T-cell (primary cell): ENCODE data around the gene RTKN2. TPM values are rescaled to one million over a fixed set of nuclear protein-coding genes. Genes with fewer than 3 reads are reported as not detected.
"Not testable (repeated sequence)": the region's sequence is repeated elsewhere in the genome, so short reads cannot be mapped to it uniquely, and the experiment has no call there.

Experiments
- ATAC-seq, 4 experiments: fragments of 200-7000 bp in 3 of 4; fragments of 150-1000 bp in 1 of 4; cut with Tn5 transposase; replicated peaks in 1 of 4; 1 replicate in 3 of 4; 2 replicates in 1 of 4; pipeline ENCODE4 v1.10.0; 2021; ENCODE audit warnings: moderate library complexity in 3 of 4, mild to moderate bottlenecking in 2 of 4, moderate number of reproducible peaks in 1 of 4
- CTCF ChIA-PET, 2 donors: fragments of 300-600 bp; sonication (Branson Sonifier 250); formaldehyde crosslinking; loops; one replicate each; lab custom pipeline; 2022; ENCODE audit warnings: antibody characterized with exemption in 2 of 2; lab: Charles Lee
- POLR2A ChIA-PET, 2 donors: fragments of 300-600 bp; sonication (Branson Sonifier 250); formaldehyde crosslinking; loops; one replicate each; lab custom pipeline; 2022; ENCODE audit warnings: antibody characterized with exemption in 2 of 2; lab: Charles Lee
- DNase-seq, 35 experiments: peaks; one replicate each; pipeline versions ENCODE4 v3.0.0 to v3.0.0-alpha.2; 2013 to 2023
- H3K27ac ChIP-seq: one replicate; pipeline ENCODE4 v1.5.1; 2013; ENCODE audit warnings: low read length
- H3K27me3 ChIP-seq, 2 experiments: replicated peaks in 1 of 2; 1 replicate in 1 of 2; 2 replicates in 1 of 2; pipeline versions ENCODE4 v1.6.1 to v1.7.0; 2013; ENCODE audit warnings: low read length in 1 of 2, mixed read lengths in 1 of 2; ENCODE audit not compliant: control insufficient read depth in 2 of 2, insufficient read depth in 2 of 2; ENCODE audit errors: extremely low read depth in 1 of 2
- H3K36me3 ChIP-seq, 2 donors: 1 replicate in 1 of 2; 2 replicates in 1 of 2; pipeline versions ENCODE4 v1.6.1 to v1.7.0; 2013; ENCODE audit warnings: low read length in 1 of 2; ENCODE audit not compliant: control insufficient read depth in 2 of 2, insufficient read depth in 1 of 2; ENCODE audit errors: extremely low read depth in 1 of 2
- H3K4me1 ChIP-seq, 2 experiments: 1 replicate in 1 of 2; 2 replicates in 1 of 2; pipeline versions ENCODE4 v1.6.1 to v1.7.0; 2013; ENCODE audit warnings: low read length in 2 of 2, mixed read lengths in 1 of 2; ENCODE audit not compliant: insufficient read depth in 2 of 2, control insufficient read depth in 1 of 2; ENCODE audit errors: extremely low read depth in 1 of 2
- H3K4me3 ChIP-seq, 2 donors: 1 replicate in 1 of 2; 2 replicates in 1 of 2; pipeline versions ENCODE4 v1.5.1 to v1.7.0; 2013; ENCODE audit warnings: mild to moderate bottlenecking in 2 of 2, low read length in 1 of 2, moderate library complexity in 1 of 2; ENCODE audit not compliant: control insufficient read depth in 1 of 2; ENCODE audit errors: extremely low read depth in 1 of 2
- H3K9me3 ChIP-seq: 2 replicates; pipeline ENCODE4 v1.7.0; 2013
- H3K27ac Mint-ChIP-seq, 2 donors: one replicate each; pipeline ENCODE4 v1.8.0; 2020 to 2021; ENCODE audit warnings: mild to moderate bottlenecking in 2 of 2, mixed read lengths in 2 of 2
- H3K27me3 Mint-ChIP-seq, 2 donors: one replicate each; pipeline ENCODE4 v1.8.0; 2021 to 2022; ENCODE audit warnings: mixed read lengths in 2 of 2
- H3K36me3 Mint-ChIP-seq: one replicate; pipeline ENCODE4 v1.8.0; 2021; ENCODE audit warnings: mixed read lengths
- H3K4me1 Mint-ChIP-seq, 3 donors: one replicate each; pipeline ENCODE4 v1.8.0; 2020 to 2022; ENCODE audit warnings: mixed read lengths in 3 of 3, mild to moderate bottlenecking in 1 of 3
- H3K4me3 Mint-ChIP-seq, 3 donors: one replicate each; pipeline ENCODE4 v1.8.0; 2020 to 2022; ENCODE audit warnings: mild to moderate bottlenecking in 3 of 3, mixed read lengths in 3 of 3, moderate library complexity in 3 of 3
- H3K9me3 Mint-ChIP-seq, 3 donors: one replicate each; pipeline ENCODE4 v1.8.0; 2020 to 2022; ENCODE audit warnings: mixed read lengths in 3 of 3
- WGBS: methylation state at CpG from one replicate; pipeline ENCODE4 v1.1.5; 2013; ENCODE audit warnings: missing lambda C conversion rate; ENCODE audit not compliant: insufficient coverage; 5-methylcytosine and 5-hydroxymethylcytosine counted together
- total RNA-seq, 35 experiments: library from RNA in 6 of 35; stranded (reverse) in 6 of 35; fragments of 120-200 nt in 1 of 35; gene quantifications; one replicate each; pipeline versions ENCODE4 v1.2.1 to v1.2.4 and lab custom pipeline; 2013 to 2026

Gene RTKN2
- total RNA-seq, 5 donors from 2014 or later (not counting 1 experiment from before 2014, with no cell fraction given): 9.0 to 15.5 (median 12.4) TPM

DNA sequence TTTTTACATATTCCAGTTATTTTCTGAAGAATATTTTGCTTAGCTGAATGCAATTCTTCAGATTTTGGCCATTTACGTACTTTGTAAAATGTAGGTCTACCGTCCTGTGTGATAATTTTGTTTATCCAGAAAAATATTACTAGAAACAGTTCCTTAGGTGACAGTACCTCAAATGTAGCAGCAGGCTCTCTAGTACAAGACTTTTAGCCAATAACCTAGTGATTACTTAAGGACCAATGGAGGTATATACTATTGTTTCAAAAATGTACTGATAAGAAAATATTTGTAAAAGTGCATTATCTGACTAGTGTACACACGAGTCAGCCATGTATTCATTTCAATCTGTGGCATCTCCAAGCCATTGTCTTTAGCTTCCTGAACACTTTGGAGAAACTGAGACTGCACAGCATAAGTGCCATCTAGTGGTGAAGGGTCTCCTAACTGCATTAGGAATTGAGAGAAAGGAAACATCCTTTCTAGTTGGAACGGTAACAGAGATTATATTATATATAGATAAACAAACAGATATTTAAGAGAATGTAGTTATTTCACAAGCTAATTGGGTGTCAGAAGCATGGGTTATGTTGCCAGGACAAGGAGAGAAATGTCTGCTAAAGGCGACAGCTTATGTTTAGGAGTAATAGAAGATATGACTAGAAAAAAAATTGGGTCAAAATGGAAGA is 23.7 kb downstream of the RTKN2 start:
- H3K4me1 Mint-ChIP-seq: peaks cover 27 to 33% (median 32%) of the 10 kb centered on the region in 3 donors
- no peaks in the 10 kb centered on the region for H3K27me3 ChIP-seq
- no peaks in the 10 kb centered on the region for H3K36me3 Mint-ChIP-seq
- H3K9me3 ChIP-seq: no peaks in the 10 kb centered on the region
- no peaks in the 10 kb centered on the region for H3K27me3 Mint-ChIP-seq
- ATAC-seq (peak; percentile 76 to 89 (median 81)), DNase-seq (peak in 31 of 35 experiments; percentile 2 to 82 (median 37))
- H3K27ac ChIP-seq: no peak overlapping the region
- no peaks in the 10 kb centered on the region for H3K36me3 ChIP-seq
- no peak overlapping the region for H3K4me3 ChIP-seq
- H3K4me1 ChIP-seq: peaks cover 3 to 20% of the 10 kb centered on the region in 2 experiments
- no peak overlapping the region for H3K4me3 Mint-ChIP-seq
- no peak overlapping the region for H3K27ac Mint-ChIP-seq
- WGBS: 80% methylated on average over 1 of the region's 5 CpGs
- CTCF ChIA-PET: interaction anchor here (0.7 to 7.7 kb wide), 58 partner anchors 9 to 498 kb away, joined by 3 to 200 read pairs (median 4); partner anchors contain the start of genes ARID5B (in 1 of the 2) and RTKN2 (in 1 of the 2)
- H3K9me3 Mint-ChIP-seq: no peaks in the 10 kb centered on the region
- POLR2A ChIA-PET: interaction anchor here in 1 of 2 donors (0.8 to 1.2 kb wide), 5 partner anchors 195 to 342 kb away, joined by 3 to 5 read pairs (median 4); no protein-coding TSS in a partner anchor

DNA sequence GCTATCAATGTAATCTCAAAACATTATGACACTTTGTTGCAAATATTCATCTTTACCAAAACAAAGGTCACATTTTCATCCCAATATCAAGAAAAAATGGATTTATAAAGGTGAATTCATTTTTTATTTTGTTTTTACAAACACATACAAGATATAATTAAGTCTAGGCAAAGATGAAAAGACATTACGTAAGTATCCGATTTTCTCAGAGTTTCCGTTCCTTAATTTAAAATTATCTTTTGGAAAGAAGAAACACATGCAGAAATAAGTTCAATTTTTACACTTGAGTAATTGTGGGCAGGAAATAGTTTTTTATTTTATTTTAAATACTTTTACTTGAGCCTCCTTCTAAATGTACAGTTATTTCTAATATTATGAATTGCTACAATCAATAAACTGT is 24.6 kb downstream of the RTKN2 start:
- Histone ChIP-seq H3K9me3 (no peaks in the 10 kb centered on the region), H3K27me3 (no peaks in the 10 kb centered on the region), H3K27ac (no peak overlapping the region), H3K4me1 (peaks cover 3 to 26% of the 10 kb centered on the region in 2 experiments), H3K36me3 (no peaks in the 10 kb centered on the region), H3K4me3 (no peak overlapping the region)
- Mint-ChIP-seq H3K36me3 (no peaks in the 10 kb centered on the region), H3K27me3 (no peaks in the 10 kb centered on the region), H3K9me3 (no peaks in the 10 kb centered on the region), H3K4me3 (peak overlapping the region in 1 of 3 donors; percentile 55), H3K4me1 (peaks cover 27 to 35% (median 34%) of the 10 kb centered on the region in 3 donors), H3K27ac (peak overlapping the region in 1 of 2 donors; percentile 84)
- WGBS: no CpG with 5 or more reads among the region's 3 CpGs
- DNase-seq (no peak), ATAC-seq (no peak)
- ChIA-PET CTCF (interaction anchor here (0.9 to 7.7 kb wide), 13 partner anchors 10 to 493 kb away, joined by 3 to 200 read pairs (median 8); no protein-coding TSS in a partner anchor), POLR2A (interaction anchor here in 1 of 2 donors (0.9 kb wide), 1 partner anchor 341 kb away, joined by 4 read pairs; no protein-coding TSS in a partner anchor)

DNA sequence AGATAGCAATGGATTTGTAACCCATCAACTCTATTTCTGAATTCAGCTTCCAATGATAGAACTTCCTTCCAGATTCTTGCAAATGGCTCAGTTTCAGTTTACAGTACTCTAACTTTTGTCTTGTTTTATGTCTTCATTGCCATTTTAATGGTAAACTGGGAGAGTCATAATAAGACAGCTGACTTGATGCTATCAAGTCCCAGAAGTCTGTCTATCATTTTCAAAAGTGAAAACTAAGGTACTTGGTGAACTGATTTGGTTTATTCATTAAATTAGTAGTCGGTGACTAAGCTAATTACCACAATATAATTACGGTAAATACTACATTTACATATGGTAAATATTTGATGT is 25.0 kb downstream of the RTKN2 start:
- H3K4me3 Mint-ChIP-seq: peak overlapping the region; percentile 29 to 55 (median 34)
- DNase-seq (no peak), ATAC-seq (no peak)
- H3K27ac ChIP-seq: no peak overlapping the region
- no peaks in the 10 kb centered on the region for H3K27me3 Mint-ChIP-seq
- peaks cover 3 to 31% of the 10 kb centered on the region in 2 experiments for H3K4me1 ChIP-seq
- H3K36me3 Mint-ChIP-seq: no peaks in the 10 kb centered on the region
- WGBS: no CpG with 5 or more reads among the region's 2 CpGs
- no peaks in the 10 kb centered on the region for H3K9me3 Mint-ChIP-seq
- H3K4me1 Mint-ChIP-seq: peaks cover 27 to 40% (median 37%) of the 10 kb centered on the region in 3 donors
- H3K27me3 ChIP-seq: no peaks in the 10 kb centered on the region
- CTCF ChIA-PET: interaction anchor here (1.1 to 7.7 kb wide), 4 partner anchors 60 to 345 kb away, joined by 4 to 200 read pairs (median 46); no protein-coding TSS in a partner anchor
- peak overlapping the region; percentile 80 to 84 for H3K27ac Mint-ChIP-seq
- no peaks in the 10 kb centered on the region for H3K36me3 ChIP-seq
- POLR2A ChIA-PET: interaction anchor here in 1 of 2 donors (0.5 to 0.9 kb wide), 2 partner anchors 61 to 340 kb away, joined by 3 to 4 read pairs; no protein-coding TSS in a partner anchor
- H3K9me3 ChIP-seq: no peaks in the 10 kb centered on the region
- no peak overlapping the region for H3K4me3 ChIP-seq

DNA sequence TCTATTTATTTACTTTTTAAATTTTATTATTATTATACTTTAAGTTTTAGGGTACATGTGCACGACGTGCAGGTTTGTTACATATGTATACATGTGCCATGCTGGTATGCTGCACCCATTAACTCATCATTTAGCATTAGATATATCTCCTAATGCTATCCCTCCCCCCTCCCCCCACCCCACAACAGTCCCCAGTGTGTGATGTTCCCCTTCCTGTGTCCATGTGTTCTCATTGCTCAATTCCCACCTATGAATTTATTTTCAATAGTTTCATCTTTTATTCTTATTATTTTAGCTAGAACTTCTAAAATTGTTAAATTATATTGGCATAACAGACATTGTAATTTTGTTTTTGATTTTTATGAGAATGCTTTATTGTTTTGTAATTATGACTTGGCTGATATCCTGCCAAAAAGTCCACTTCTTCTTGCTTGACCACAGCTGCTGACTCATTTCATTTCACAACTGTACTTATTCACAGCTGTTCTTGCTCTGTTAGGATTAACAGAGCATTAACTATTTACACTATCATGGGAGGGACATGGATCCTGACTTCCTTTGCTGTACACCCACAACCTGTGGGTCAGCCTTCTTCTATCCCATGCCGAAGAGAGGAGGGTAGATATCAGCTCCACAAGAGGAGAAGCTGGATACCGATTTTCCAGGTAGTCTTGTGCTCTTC is 25.5 kb downstream of the RTKN2 start:
- Mint-ChIP-seq H3K27ac (peak overlapping the region; percentile 80 to 84), H3K4me1 (peaks cover 27 to 41% (median 37%) of the 10 kb centered on the region in 3 donors), H3K4me3 (peak overlapping the region; percentile 29 to 55 (median 34))
- CTCF ChIA-PET: interaction anchor here (1.1 to 7.7 kb wide), 4 partner anchors 60 to 345 kb away, joined by 4 to 200 read pairs (median 46); no protein-coding TSS in a partner anchor
- not testable (repeated sequence) for H3K36me3 ChIP-seq, H3K4me3 ChIP-seq, H3K36me3 Mint-ChIP-seq, DNase-seq, ATAC-seq, H3K9me3 ChIP-seq, H3K27ac ChIP-seq, H3K27me3 Mint-ChIP-seq, H3K9me3 Mint-ChIP-seq, H3K27me3 ChIP-seq
- POLR2A ChIA-PET: interaction anchor here in 1 of 2 donors (0.5 kb wide), 1 partner anchor 61 kb away, joined by 3 read pairs; no protein-coding TSS in a partner anchor
- WGBS: no CpG with 5 or more reads among the region's 4 CpGs
- peaks cover 3 to 33% of the 10 kb centered on the region in 2 experiments for H3K4me1 ChIP-seq

DNA sequence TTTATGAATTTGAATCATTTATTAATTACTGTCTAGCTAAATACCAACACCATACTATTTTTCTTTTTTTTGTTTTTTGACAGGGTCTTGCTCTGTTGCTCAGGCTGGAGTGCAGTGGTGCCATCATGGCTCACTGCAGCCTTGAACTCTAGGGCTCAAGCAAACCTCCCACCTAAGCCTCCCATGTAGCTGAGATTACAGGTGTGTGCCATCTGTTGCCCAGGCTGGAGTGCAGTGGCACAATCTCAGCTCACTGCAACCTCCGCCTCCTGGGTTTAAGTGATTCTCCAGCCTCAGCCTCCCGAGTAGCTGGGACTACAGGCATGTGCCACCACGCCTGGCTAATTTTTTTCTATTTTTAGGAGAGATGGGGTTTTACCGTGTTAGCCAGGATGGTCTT is 27.1 kb downstream of the RTKN2 start:
- peaks cover 3 to 33% of the 10 kb centered on the region in 2 experiments for H3K4me1 ChIP-seq
- DNase-seq, H3K27ac ChIP-seq, H3K4me3 Mint-ChIP-seq, H3K27me3 ChIP-seq, H3K36me3 ChIP-seq, H3K36me3 Mint-ChIP-seq, H3K9me3 ChIP-seq, H3K4me3 ChIP-seq, ATAC-seq, H3K9me3 Mint-ChIP-seq, H3K27me3 Mint-ChIP-seq: not testable (repeated sequence)
- CTCF ChIA-PET: interaction anchor here in 1 of 2 donors (0.6 kb wide), 1 partner anchor 338 kb away, joined by 4 read pairs; no protein-coding TSS in a partner anchor
- peaks cover 29 to 47% (median 41%) of the 10 kb centered on the region in 3 donors for H3K4me1 Mint-ChIP-seq
- peak overlapping the region; percentile 23 to 72 for H3K27ac Mint-ChIP-seq
- WGBS: no CpG with 5 or more reads among the region's 4 CpGs
- POLR2A ChIA-PET: interaction anchor here (0.6 to 0.8 kb wide), 2 partner anchors 199 to 204 kb away, joined by 3 to 8 read pairs; no protein-coding TSS in a partner anchor
